Liver (tissue), 3 donors: Measurements from ENCODE around the gene SIT1.

Source experiments
- ATF3 ChIP-seq: IDR thresholded peaks from 2 replicates; pipeline ENCODE4 v1.6.1; 2016; ENCODE audit warnings: antibody characterized with exemption
- CTCF ChIP-seq: fragments of 150-350 bp; IDR thresholded peaks from 2 replicates; pipeline ENCODE4 v1.5.1; 2017; ENCODE audit warnings: improper control_type of control experiment, low read depth, low read length; ENCODE audit not compliant: missing input control
- EGR1 ChIP-seq, 2 donors: IDR thresholded peaks; 2 replicates each; pipeline ENCODE4 v1.6.1; 2016 to 2018; ENCODE audit warnings: antibody characterized with exemption in 2 of 2, low read depth in 2 of 2
- GABPA ChIP-seq, 2 donors: IDR thresholded peaks in 1 of 2; conservative IDR thresholded peaks in 1 of 2; 2 replicates each; pipeline ENCODE4 v1.6.1; 2016; ENCODE audit warnings: antibody characterized with exemption in 2 of 2, mild to moderate bottlenecking in 1 of 2, moderate library complexity in 1 of 2
- MAX ChIP-seq: IDR thresholded peaks from 2 replicates; pipeline ENCODE4 v1.6.1; 2016; ENCODE audit warnings: antibody characterized with exemption
- RAD21 ChIP-seq, 2 donors: IDR thresholded peaks; 2 replicates each; pipeline ENCODE4 v1.6.1; 2016; ENCODE audit warnings: antibody characterized with exemption in 2 of 2, mild to moderate bottlenecking in 2 of 2
- REST ChIP-seq: IDR thresholded peaks from 2 replicates; pipeline ENCODE4 v1.6.1; 2016; ENCODE audit warnings: antibody characterized with exemption, mild to moderate bottlenecking
- RXRA ChIP-seq, 2 donors: IDR thresholded peaks; 2 replicates each; pipeline ENCODE4 v1.6.1; 2017 to 2018; ENCODE audit warnings: antibody characterized with exemption in 2 of 2, mild to moderate bottlenecking in 1 of 2
- SP1 ChIP-seq: IDR thresholded peaks from 2 replicates; pipeline ENCODE4 v1.6.1; 2018; ENCODE audit warnings: antibody characterized with exemption, mild to moderate bottlenecking
- TAF1 ChIP-seq: conservative IDR thresholded peaks from 2 replicates; pipeline ENCODE4 v1.6.1; 2016; ENCODE audit warnings: antibody characterized with exemption, mild to moderate bottlenecking
- YY1 ChIP-seq: IDR thresholded peaks from 2 replicates; pipeline ENCODE4 v1.6.1; 2016; ENCODE audit warnings: antibody characterized with exemption, mild to moderate bottlenecking
- ZBTB33 ChIP-seq: IDR thresholded peaks from 2 replicates; pipeline ENCODE4 v1.6.1; 2016; ENCODE audit warnings: antibody characterized with exemption
- donor health status: healthy.
- donor health status: healthy.

- no peak for TF ChIP-seq CTCF
- TF ChIP-seq MAX: no peak
- no peak for TF ChIP-seq RAD21 (IDR thresholded peaks at IDR 0.05)
- no peak for TF ChIP-seq REST
- no peak for TF ChIP-seq EGR1 (IDR thresholded peaks at IDR 0.05; ENCODE audit: low read depth in 2 of 2)
- no peak for TF ChIP-seq ATF3
- no peak for TF ChIP-seq SP1
- no peak for TF ChIP-seq RXRA (IDR thresholded peaks at IDR 0.05)
- TF ChIP-seq TAF1: no peak
- no peak for TF ChIP-seq YY1
- TF ChIP-seq GABPA (IDR thresholded peaks at IDR 0.05 in 1 of 2, conservative IDR thresholded peaks at IDR 0.05 in 1 of 2): no peak
- no peak for TF ChIP-seq ZBTB33
Measured at GRCh38 chr9:35656831-35657545, 6.3 kb upstream of the SIT1 start.
